ENCODE measurements around the gene CRP.
"Not testable (repeated sequence)": the region's sequence is repeated elsewhere in the genome, so short reads cannot be mapped to it uniquely, and the experiment has no call there.

CRP gene

DNA sequence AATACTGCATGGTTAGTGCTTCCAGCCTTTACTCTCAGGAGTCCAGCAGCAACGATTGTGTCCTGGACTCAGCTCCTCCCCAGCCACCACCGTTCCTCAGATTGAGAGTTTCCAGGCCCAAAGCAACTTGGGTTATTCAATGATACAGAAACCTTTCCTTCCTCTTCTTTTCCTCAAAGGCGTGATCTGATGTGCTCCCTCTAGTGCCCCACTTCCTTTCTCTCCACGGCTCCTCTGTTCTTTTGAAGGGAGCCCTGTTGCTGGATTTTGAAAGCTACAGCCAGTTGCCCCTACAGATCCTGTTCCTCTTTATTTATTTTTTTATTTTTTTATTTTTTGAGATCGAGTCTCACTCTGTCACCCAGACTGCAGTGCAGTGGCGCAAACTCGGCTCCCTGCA, 14.1 kb downstream of the CRP start:
- in situ Hi-C loops (cut with HindIII; ENCODE audit: low sequenced_read_pairs) = no loop called here

- in situ Hi-C loops (cut with HindIII; ENCODE audit: low sequenced_read_pairs) = no loop called here
Observed at GRCh38 chr1:159699653-159700052, 14.7 kb downstream of the CRP start.

DNA sequence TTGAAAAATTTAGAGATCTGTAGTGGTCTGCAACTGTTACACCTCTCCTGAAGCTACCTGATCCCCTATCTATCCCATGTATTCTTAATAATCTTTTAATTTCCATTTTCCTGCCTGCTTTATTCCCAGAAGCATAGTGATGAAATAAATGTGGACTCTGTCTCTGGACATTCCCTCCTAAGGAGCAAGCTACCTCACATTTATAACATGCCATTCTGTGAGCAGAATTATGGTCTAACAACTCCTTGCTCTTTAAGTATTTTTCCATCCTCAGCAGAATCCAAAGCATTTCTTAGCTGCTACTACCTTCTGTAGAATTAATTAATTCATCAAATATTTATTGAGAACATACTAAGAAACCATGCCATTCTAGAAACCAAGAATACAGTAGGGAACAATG, 15.1 kb downstream of the CRP start:
- in situ Hi-C loops (cut with HindIII; ENCODE audit: low sequenced_read_pairs) = no loop called here

DNA sequence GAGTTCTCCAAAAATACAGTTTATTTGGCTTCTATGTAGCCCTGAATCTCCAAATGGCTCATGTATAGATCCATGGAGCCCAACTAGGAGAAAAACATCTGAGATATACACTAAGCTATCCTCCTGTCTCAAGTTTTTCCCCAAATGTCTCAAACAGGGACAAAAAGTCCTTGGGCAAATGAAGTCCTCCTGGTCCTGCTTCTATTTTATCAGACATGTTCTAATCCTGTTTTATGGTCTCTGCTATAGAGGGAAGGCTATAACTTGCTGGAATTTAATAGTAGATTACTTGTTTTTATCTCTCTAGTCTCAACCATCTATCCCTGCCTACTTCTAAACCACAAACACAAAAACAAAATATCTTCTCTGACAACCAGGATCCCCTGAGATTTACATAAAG, 26.9 kb downstream of the CRP start:
- in situ Hi-C loops (cut with HindIII; ENCODE audit: low sequenced_read_pairs) = no loop called here

DNA sequence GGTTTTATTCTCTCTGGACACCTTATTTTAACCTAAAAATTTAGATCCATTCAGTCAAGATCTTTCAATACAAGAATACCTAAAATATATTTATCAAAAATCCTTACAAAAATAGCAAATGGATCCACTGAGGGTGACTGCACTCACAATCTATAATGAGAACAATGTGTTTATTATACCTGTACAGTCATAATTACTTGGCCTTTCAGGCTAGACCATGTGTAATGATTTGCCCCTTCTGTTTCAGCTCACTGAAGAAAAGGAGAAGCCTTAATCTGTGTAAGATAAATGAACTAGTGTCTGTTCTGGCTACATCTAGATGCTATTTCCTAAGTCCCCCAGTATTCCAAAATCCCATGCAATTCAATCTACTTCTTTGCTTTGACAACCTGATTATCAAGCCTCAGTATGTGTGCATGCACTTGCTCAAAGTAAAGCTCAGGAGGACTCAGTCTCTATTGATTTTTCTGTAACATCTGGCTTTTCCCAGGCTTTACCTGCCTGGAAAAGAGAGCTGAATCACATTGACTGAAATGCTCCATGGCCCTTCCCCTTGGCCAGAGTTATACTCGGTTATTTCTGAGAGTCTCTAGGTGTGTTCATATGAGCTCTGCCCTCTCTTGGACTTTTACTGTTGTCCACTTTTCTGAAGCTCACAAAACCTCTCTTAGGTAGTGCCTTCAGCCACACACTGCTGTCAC, 27.6 kb downstream of the CRP start:
- in situ Hi-C loops (cut with HindIII; ENCODE audit: low sequenced_read_pairs) = no loop called here

DNA sequence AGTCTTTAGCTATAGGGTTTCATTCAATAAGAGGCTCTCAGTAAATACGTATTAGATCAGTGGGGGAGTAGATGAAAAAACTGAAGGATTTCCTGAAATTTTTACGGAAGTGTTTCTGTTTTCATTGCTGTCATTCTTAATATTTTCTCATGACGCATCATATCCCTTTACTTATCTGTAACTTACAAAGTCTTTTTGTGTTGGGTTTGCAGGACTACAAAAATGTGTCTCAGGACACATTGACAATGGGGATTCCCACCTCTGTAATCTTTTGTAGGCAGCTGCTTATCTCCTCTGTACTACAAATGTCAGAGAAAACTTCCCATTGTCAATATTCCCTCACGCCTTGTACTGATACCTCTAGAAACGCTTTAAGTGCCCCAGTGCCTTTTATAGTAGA, 35.5 kb downstream of the CRP start:
- in situ Hi-C loops (cut with HindIII; ENCODE audit: low sequenced_read_pairs) = no loop called here

- in situ Hi-C loops (cut with HindIII; ENCODE audit: low sequenced_read_pairs) = no loop called here
Observed at GRCh38 chr1:159675046-159675445, 39.3 kb downstream of the CRP start.

DNA sequence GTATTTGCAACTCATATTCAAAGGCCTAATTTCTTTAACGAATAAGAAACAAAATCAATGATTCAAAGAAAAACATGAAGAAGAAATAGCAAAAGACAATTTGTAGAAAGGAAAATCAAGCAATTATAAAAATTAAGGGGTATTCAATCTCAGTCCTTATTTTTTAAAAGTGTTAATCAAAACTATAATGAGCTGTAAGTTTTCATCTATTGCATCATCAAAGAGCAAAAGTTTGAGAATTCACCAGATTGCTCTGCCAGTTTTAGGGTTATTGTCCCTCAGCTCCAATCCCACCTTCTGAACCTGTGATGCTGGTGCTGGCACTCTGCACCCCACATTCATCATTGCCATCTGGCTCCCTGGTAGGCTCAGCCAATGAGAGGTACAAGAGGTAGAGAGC, 42.0 kb downstream of the CRP start:
- in situ Hi-C loops (cut with HindIII; ENCODE audit: low sequenced_read_pairs) = not testable (repeated sequence)

DNA sequence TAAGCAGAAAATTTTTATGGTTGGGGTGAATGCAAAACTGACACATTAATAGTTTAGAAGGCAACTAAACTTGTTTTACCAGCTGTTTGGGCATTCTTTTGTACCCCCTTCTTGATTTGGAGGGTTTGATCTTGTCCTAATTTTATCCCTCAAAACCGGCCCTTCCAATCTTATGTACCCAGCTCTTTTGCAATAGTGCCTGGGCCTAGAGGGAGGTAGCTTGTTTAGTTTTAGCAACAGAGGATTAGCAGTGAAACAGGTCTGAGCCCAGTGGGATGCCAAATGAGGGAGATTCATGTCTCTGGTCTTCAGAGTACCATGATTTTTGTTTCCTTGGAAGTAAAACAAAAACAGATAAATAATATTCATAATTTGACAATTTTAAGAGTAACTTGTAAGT, 45.1 kb downstream of the CRP start:
- in situ Hi-C loops (cut with HindIII; ENCODE audit: low sequenced_read_pairs) = no loop called here

GRCh38 chr1:159668739-159669138, 45.6 kb downstream of the CRP start:
- in situ Hi-C loops (cut with HindIII; ENCODE audit: low sequenced_read_pairs) = no loop called here

DNA sequence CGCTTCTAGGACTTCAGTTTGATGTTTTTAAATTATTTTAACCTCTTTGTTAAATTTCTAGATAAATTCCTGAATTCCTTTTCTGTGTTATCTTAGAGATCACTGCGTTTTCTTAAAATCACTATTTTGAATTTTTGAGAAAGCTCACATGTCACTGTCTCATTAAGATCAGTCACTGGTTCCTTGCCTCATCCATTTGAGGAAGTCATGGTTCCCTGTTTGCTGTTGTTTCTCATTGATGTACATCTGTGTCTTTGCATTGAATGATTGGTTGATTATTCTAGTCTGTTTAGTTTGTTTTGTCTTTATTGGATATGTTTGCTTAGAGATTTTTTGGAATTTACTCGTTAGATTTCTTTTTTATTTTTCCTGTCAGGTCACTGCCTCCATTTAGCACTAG, 50.1 kb downstream of the CRP start:
- in situ Hi-C loops (cut with HindIII; ENCODE audit: low sequenced_read_pairs) = no loop called here

DNA sequence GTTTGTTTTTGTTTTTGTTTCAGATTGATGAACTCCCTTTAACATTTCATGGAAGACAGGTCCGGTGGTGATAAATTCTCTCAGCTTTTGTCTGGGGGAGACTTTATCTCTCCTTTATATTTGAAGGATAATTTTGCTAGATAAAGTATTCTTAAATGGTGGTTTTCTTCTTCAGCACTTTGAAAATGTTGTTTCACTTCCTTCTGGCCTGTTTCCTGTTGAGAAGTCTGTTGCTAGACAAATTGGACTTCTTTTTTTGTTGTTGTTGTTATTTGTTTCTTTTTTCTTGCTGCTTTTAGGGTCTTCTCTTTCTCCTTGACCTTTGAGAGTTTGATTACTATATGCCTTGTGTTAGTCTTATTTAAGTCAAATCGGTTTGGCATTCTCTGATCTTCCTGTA, 50.8 kb downstream of the CRP start:
- in situ Hi-C loops (cut with HindIII; ENCODE audit: low sequenced_read_pairs) = no loop called here

Data from DLD1 (cell line).